Stimulated activated CD8-positive, alpha-beta memory T cell treated with anti-CD3 and anti-CD28 coated beads, Interleukin-4, amount 100 ng/mL, for 4 hours (primary cell): Measurements from ENCODE around the gene BIRC5.

Source experiments
- DNase-seq, 2 donors: peaks; one replicate each; pipeline ENCODE4 v3.0.0-alpha.2; 2020; ENCODE audit warnings: low read depth in 2 of 2, low spot score in 1 of 2

The BIRC5 gene

GRCh38 chr17:78183916-78184315 is 30.1 kb upstream of the BIRC5 start:
- DNase-seq: no peak

GRCh38 chr17:78184351-78184750 is 29.7 kb upstream of the BIRC5 start:
- DNase-seq: no peak

GRCh38 chr17:78184868-78185267 is 29.2 kb upstream of the BIRC5 start:
- DNase-seq: no peak

GRCh38 chr17:78185981-78186691 is 27.9 kb upstream of the BIRC5 start:
- no peak for DNase-seq

GRCh38 chr17:78186692-78187595 is 27.1 kb upstream of the BIRC5 start, which contains the start of the genes AFMID and TK1:
AFMID (plus strand) TSS chr17:78187362; CDS start chr17:78187371, 9 bp downstream.
TK1 (minus strand) TSS chr17:78187052; CDS start chr17:78186994, 58 bp downstream.
- peak; percentile 26 to 49 for DNase-seq

- no peak for DNase-seq
These were observed 17.3 kb upstream of the BIRC5 start for GRCh38 chr17:78196716-78197115.

- no peak for DNase-seq
These were observed 16.8 kb upstream of the BIRC5 start for GRCh38 chr17:78197147-78197832.

GRCh38 chr17:78200451-78200850 is 13.6 kb upstream of the BIRC5 start:
- no peak for DNase-seq

- no peak for DNase-seq
These were observed 11.4 kb upstream of the BIRC5 start for GRCh38 chr17:78202666-78203065.

- no peak for DNase-seq
These were observed 9.5 kb upstream of the BIRC5 start for GRCh38 chr17:78204387-78205123.

- no peak for DNase-seq
These were observed 8.8 kb upstream of the BIRC5 start for GRCh38 chr17:78205124-78205775.

GRCh38 chr17:78206298-78206697 is 7.8 kb upstream of the BIRC5 start:
- no peak for DNase-seq

- no peak for DNase-seq
These were observed 5.6 kb upstream of the BIRC5 start for GRCh38 chr17:78208486-78208885.

- no peak for DNase-seq
These were observed 3.9 kb upstream of the BIRC5 start for GRCh38 chr17:78210111-78210510.

GRCh38 chr17:78211032-78211431 is 3.0 kb upstream of the BIRC5 start:
- DNase-seq: no peak

GRCh38 chr17:78214706-78215061 is 631 bp downstream of the BIRC5 start:
- no peak for DNase-seq

- DNase-seq: no peak
These were observed 5.5 kb downstream of the BIRC5 start for GRCh38 chr17:78219396-78220150.

GRCh38 chr17:78223061-78223460 is 9.0 kb downstream of the BIRC5 start:
- no peak for DNase-seq

GRCh38 chr17:78223765-78224164 is 9.7 kb downstream of the BIRC5 start:
- DNase-seq: no peak
